Naive thymus-derived CD4-positive, alpha-beta T cell (primary cell): ENCODE measurements around the gene PLEKHM2. TPM values are rescaled to one million over a fixed set of nuclear protein-coding genes. Genes with fewer than 3 reads are reported as not detected.

ENCODE experiments used
- ATAC-seq: fragments of 150-1000 bp; cut with Tn5 transposase; 2 replicates; pipeline ENCODE4 v1.10.0; 2021; ENCODE audit warnings: mild to moderate bottlenecking, moderate library complexity
- CTCF ChIA-PET: fragments of 350-600 bp; sonication (Branson Sonifier 250); formaldehyde crosslinking; loops from one replicate; lab custom pipeline; 2021; ENCODE audit warnings: antibody characterized with exemption; lab: Charles Lee
- POLR2A ChIA-PET: fragments of 350-600 bp; sonication (Branson Sonifier 250); formaldehyde crosslinking; loops from one replicate; lab custom pipeline; 2021; ENCODE audit warnings: antibody characterized with exemption, inconsistent platforms; lab: Charles Lee
- DNase-seq, 9 donors: peaks; one replicate each; pipeline versions ENCODE4 v3.0.0 to v3.0.0-alpha.2; 2020 to 2022; ENCODE audit warnings: mixed read lengths in 1 of 9
- H3K27ac ChIP-seq: one replicate; pipeline ENCODE4 v1.7.0; 2013; ENCODE audit warnings: mild to moderate bottlenecking, low read depth, low read length, moderate library complexity
- H3K27me3 ChIP-seq, 2 donors: one replicate each; pipeline ENCODE4 v1.7.0; 2013; ENCODE audit warnings: low read length in 2 of 2, mild to moderate bottlenecking in 2 of 2, moderate library complexity in 2 of 2; ENCODE audit not compliant: control insufficient read depth in 2 of 2, insufficient read depth in 2 of 2
- H3K36me3 ChIP-seq, 3 experiments: 1 replicate in 2 of 3; 2 replicates in 1 of 3; pipeline ENCODE4 v1.7.0; 2013; ENCODE audit warnings: low read length in 3 of 3, mild to moderate bottlenecking in 3 of 3, moderate library complexity in 1 of 3; ENCODE audit not compliant: insufficient read depth in 3 of 3, control insufficient read depth in 2 of 3
- H3K4me1 ChIP-seq, 2 donors: one replicate each; pipeline ENCODE4 v1.7.0; 2013; ENCODE audit warnings: low read length in 2 of 2, mild to moderate bottlenecking in 2 of 2, moderate library complexity in 1 of 2; ENCODE audit not compliant: control insufficient read depth in 2 of 2, insufficient read depth in 2 of 2
- H3K4me3 ChIP-seq: 2 replicates; pipeline ENCODE4 v1.7.0; 2013; ENCODE audit warnings: mild to moderate bottlenecking, low read length
- H3K9me3 ChIP-seq, 3 experiments: 1 replicate in 2 of 3; 2 replicates in 1 of 3; pipeline ENCODE4 v1.7.0; 2013; ENCODE audit warnings: low read length in 3 of 3; ENCODE audit not compliant: control insufficient read depth in 2 of 3
- H3K27ac Mint-ChIP-seq, 9 donors: one replicate each; pipeline ENCODE4 v1.8.0; 2020 to 2022; ENCODE audit warnings: mixed read lengths in 9 of 9, mild to moderate bottlenecking in 8 of 9, moderate library complexity in 5 of 9, inconsistent platforms in 2 of 9
- H3K27me3 Mint-ChIP-seq, 5 donors: one replicate each; pipeline ENCODE4 v1.8.0; 2021 to 2022; ENCODE audit warnings: mixed read lengths in 5 of 5, mild to moderate bottlenecking in 1 of 5
- H3K36me3 Mint-ChIP-seq, 5 donors: one replicate each; pipeline ENCODE4 v1.8.0; 2020 to 2022; ENCODE audit warnings: mixed read lengths in 5 of 5, mild to moderate bottlenecking in 3 of 5, inconsistent platforms in 1 of 5
- H3K4me1 Mint-ChIP-seq, 7 donors: one replicate each; pipeline ENCODE4 v1.8.0; 2020 to 2022; ENCODE audit warnings: mixed read lengths in 7 of 7, mild to moderate bottlenecking in 3 of 7, inconsistent platforms in 1 of 7
- H3K4me3 Mint-ChIP-seq, 10 donors: one replicate each; pipeline ENCODE4 v1.8.0; 2020 to 2022; ENCODE audit warnings: mild to moderate bottlenecking in 10 of 10, mixed read lengths in 10 of 10, moderate library complexity in 6 of 10, inconsistent platforms in 2 of 10
- H3K9me3 Mint-ChIP-seq, 11 donors: one replicate each; pipeline ENCODE4 v1.8.0; 2020 to 2022; ENCODE audit warnings: mixed read lengths in 11 of 11, mild to moderate bottlenecking in 4 of 11, inconsistent platforms in 1 of 11, moderate library complexity in 1 of 11
- intact Hi-C, 2 donors: fragments of 100-400 bp; cut with micrococcal nuclease; formaldehyde crosslinking; loops; one replicate each; pipeline ENCODE4 v1.15.1; 2023
- polyA plus RNA-seq, 2 donors: library from polyadenylated mRNA; unstranded; fragments of 300-500 nt; fragmentation: Illumina TruSeq; gene quantifications; one replicate each; pipeline ENCODE4 v1.2.3, GENCODE V29; 2021
- total RNA-seq, 6 experiments: library from RNA in 5 of 6; stranded (reverse) in 5 of 6; gene quantifications; 1 replicate in 5 of 6; 2 replicates in 1 of 6; pipeline ENCODE4 v1.2.3 and lab custom pipeline; 2021 to 2026

The PLEKHM2 gene
- total and polyA plus RNA-seq, 7 experiments from 2014 or later, result 4.3 to 78.6 (median 58.5) TPM

GRCh38 chr1:15734296-15734695 is 50.2 kb downstream of the PLEKHM2 start:
- ChIA-PET CTCF (no interaction called here), POLR2A (no interaction called here)
- no peak for ATAC-seq
- H3K36me3 ChIP-seq, result peaks cover 0 to 55% (median 7%) of the 10 kb centered on the region in 3 experiments
- H3K27me3 ChIP-seq, result no peaks in the 10 kb centered on the region
- Mint-ChIP-seq H3K36me3 (peaks cover 0 to 11% (median 0%) of the 10 kb centered on the region in 5 donors), H3K4me1 (no peaks in the 10 kb centered on the region), H3K4me3 (no peak overlapping the region), H3K27ac (no peak overlapping the region), H3K9me3 (no peaks in the 10 kb centered on the region), H3K27me3 (no peaks in the 10 kb centered on the region)
- no peaks in the 10 kb centered on the region for H3K9me3 ChIP-seq
- H3K27ac ChIP-seq, result no peak overlapping the region
- H3K4me3 ChIP-seq, result no peak overlapping the region
- no peak for DNase-seq
- no peaks in the 10 kb centered on the region for H3K4me1 ChIP-seq
- intact Hi-C loops, result no loop called here

- no peak for ATAC-seq
- Histone ChIP-seq H3K4me1 (no peaks in the 10 kb centered on the region), H3K4me3 (no peak overlapping the region), H3K27ac (no peak overlapping the region), H3K9me3 (no peaks in the 10 kb centered on the region), H3K36me3 (peaks cover 0 to 50% (median 7%) of the 10 kb centered on the region in 3 experiments), H3K27me3 (no peaks in the 10 kb centered on the region)
- no peaks in the 10 kb centered on the region for H3K9me3 Mint-ChIP-seq
- no peaks in the 10 kb centered on the region for H3K27me3 Mint-ChIP-seq
- POLR2A ChIA-PET, result no interaction called here
- no peaks in the 10 kb centered on the region for H3K4me1 Mint-ChIP-seq
- H3K4me3 Mint-ChIP-seq, result no peak overlapping the region
- no peak for DNase-seq
- intact Hi-C loops, result no loop called here
- H3K27ac Mint-ChIP-seq, result no peak overlapping the region
- H3K36me3 Mint-ChIP-seq, result peaks cover 0 to 11% (median 0%) of the 10 kb centered on the region in 5 donors
- CTCF ChIA-PET, result no interaction called here
These were observed 50.8 kb downstream of the PLEKHM2 start for GRCh38 chr1:15734901-15735300.

- H3K27me3 ChIP-seq, result no peaks in the 10 kb centered on the region
- peak overlapping the region in 2 of 9 donors; percentile 36 to 47 for H3K27ac Mint-ChIP-seq
- no peaks in the 10 kb centered on the region for H3K4me1 ChIP-seq
- ChIA-PET CTCF (no interaction called here), POLR2A (no interaction called here)
- peaks cover 0 to 47% (median 5%) of the 10 kb centered on the region in 3 experiments for H3K36me3 ChIP-seq
- no peaks in the 10 kb centered on the region for H3K27me3 Mint-ChIP-seq
- H3K4me3 Mint-ChIP-seq, result no peak overlapping the region
- intact Hi-C loops, result no loop called here
- peaks cover 0 to 11% (median 0%) of the 10 kb centered on the region in 5 donors for H3K36me3 Mint-ChIP-seq
- ATAC-seq (no peak), DNase-seq (no peak)
- H3K4me3 ChIP-seq, result no peak overlapping the region
- H3K27ac ChIP-seq, result no peak overlapping the region
- H3K4me1 Mint-ChIP-seq, result no peaks in the 10 kb centered on the region
- H3K9me3 Mint-ChIP-seq, result no peaks in the 10 kb centered on the region
- no peaks in the 10 kb centered on the region for H3K9me3 ChIP-seq
These were observed 51.4 kb downstream of the PLEKHM2 start for GRCh38 chr1:15735304-15736037.

- intact Hi-C loops, result no loop called here
- DNase-seq (no peak), ATAC-seq (no peak)
- Mint-ChIP-seq H3K9me3 (no peaks in the 10 kb centered on the region), H3K4me3 (no peak within 1 kb of the TSS), H3K27ac (peak within 1 kb of the TSS in 2 of 9 donors; percentile 36 to 47), H3K4me1 (peaks cover under 1 to 3% (median 2%) of the 10 kb centered on the region in 7 donors), H3K36me3 (peaks cover 0 to 11% (median 0%) of the 10 kb centered on the region in 5 donors), H3K27me3 (no peaks in the 10 kb centered on the region)
- CTCF ChIA-PET, result no interaction called here
- POLR2A ChIA-PET, result no interaction called here
- Histone ChIP-seq H3K4me3 (no peak within 1 kb of the TSS), H3K36me3 (peaks cover 0 to 39% (median 4%) of the 10 kb centered on the region in 3 experiments), H3K9me3 (no peaks in the 10 kb centered on the region), H3K27ac (no peak within 1 kb of the TSS), H3K27me3 (no peaks in the 10 kb centered on the region), H3K4me1 (no peaks in the 10 kb centered on the region)
These were observed 52.1 kb downstream of the PLEKHM2 start, which contains the start of gene SLC25A34 for GRCh38 chr1:15736038-15736891. TSS of gene SLC25A34 (plus strand) at chr1:15736258. CDS start at chr1:15736486, 228 bp downstream.

- Mint-ChIP-seq H3K27ac (no peak overlapping the region), H3K36me3 (peaks cover 0 to 11% (median 0%) of the 10 kb centered on the region in 5 donors), H3K9me3 (no peaks in the 10 kb centered on the region), H3K4me1 (peaks cover 5 to 7% (median 6%) of the 10 kb centered on the region in 7 donors), H3K27me3 (no peaks in the 10 kb centered on the region), H3K4me3 (no peak overlapping the region)
- ATAC-seq (no peak), DNase-seq (no peak)
- no peaks in the 10 kb centered on the region for H3K4me1 ChIP-seq
- intact Hi-C loops, result no loop called here
- POLR2A ChIA-PET, result no interaction called here
- H3K36me3 ChIP-seq, result peaks cover 0 to 33% (median 0%) of the 10 kb centered on the region in 3 experiments
- no peaks in the 10 kb centered on the region for H3K9me3 ChIP-seq
- H3K27ac ChIP-seq, result no peak overlapping the region
- H3K4me3 ChIP-seq, result no peak overlapping the region
- no peaks in the 10 kb centered on the region for H3K27me3 ChIP-seq
- CTCF ChIA-PET, result interaction anchor here (0.6 kb wide), 1 partner anchor 529 kb away, joined by 3 read pairs; no protein-coding TSS in a partner anchor
These were observed 52.8 kb downstream of the PLEKHM2 start for GRCh38 chr1:15736892-15737261.

- ChIA-PET POLR2A (no interaction called here), CTCF (interaction anchor here (0.5 to 0.6 kb wide), 4 partner anchors 79 to 528 kb away, joined by 3 read pairs; no protein-coding TSS in a partner anchor)
- no peaks in the 10 kb centered on the region for H3K4me1 ChIP-seq
- no peaks in the 10 kb centered on the region for H3K9me3 ChIP-seq
- ATAC-seq, result no peak
- Mint-ChIP-seq H3K27ac (peak overlapping the region in 2 of 9 donors; percentile 29 to 71), H3K36me3 (peaks cover 0 to 7% (median 0%) of the 10 kb centered on the region in 5 donors), H3K4me3 (no peak overlapping the region), H3K27me3 (no peaks in the 10 kb centered on the region), H3K9me3 (no peaks in the 10 kb centered on the region), H3K4me1 (peaks cover 5 to 7% (median 6%) of the 10 kb centered on the region in 7 donors)
- H3K27ac ChIP-seq, result no peak overlapping the region
- DNase-seq, result no peak
- H3K4me3 ChIP-seq, result no peak overlapping the region
- intact Hi-C loops, result no loop called here
- H3K27me3 ChIP-seq, result no peaks in the 10 kb centered on the region
- H3K36me3 ChIP-seq, result peaks cover 0 to 26% (median 0%) of the 10 kb centered on the region in 3 experiments
These were observed 53.5 kb downstream of the PLEKHM2 start for GRCh38 chr1:15737324-15738319.
